IPS-18a (cell line): ENCODE data around the gene MRPL9.
A peak's percentile ranks its signal among the peaks of the same experiment; 100 is the strongest.
"Not testable (repeated sequence)": the region's sequence is repeated elsewhere in the genome, so short reads cannot be mapped to it uniquely, and the experiment has no call there.

Source experiments
- H3K27ac ChIP-seq: one replicate; pipeline ENCODE4 v1.5.1; 2013; ENCODE audit warnings: low read length
- H3K27me3 ChIP-seq: one replicate; pipeline ENCODE4 v1.6.1; 2013; ENCODE audit warnings: mild to moderate bottlenecking, low read length; ENCODE audit not compliant: control insufficient read depth, insufficient read depth
- H3K36me3 ChIP-seq: one replicate; pipeline ENCODE4 v1.6.1; 2013; ENCODE audit warnings: low read depth, low read length; ENCODE audit not compliant: control insufficient read depth
- H3K4me1 ChIP-seq: one replicate; pipeline ENCODE4 v1.6.1; 2013; ENCODE audit warnings: low read depth, low read length; ENCODE audit not compliant: control insufficient read depth
- H3K4me3 ChIP-seq: one replicate; pipeline ENCODE4 v1.5.1; 2013; ENCODE audit warnings: low read length
- H3K9ac ChIP-seq: one replicate; pipeline ENCODE4 v1.6.1; 2013; ENCODE audit warnings: mild to moderate bottlenecking, low read length, moderate library complexity
- H3K9me3 ChIP-seq: one replicate; pipeline ENCODE4 v1.6.1; 2013; ENCODE audit warnings: low read depth, low read length; ENCODE audit not compliant: control insufficient read depth

Gene MRPL9

GRCh38 chr1:151801846-151802245 lies 38.5 kb upstream of the MRPL9 start:
- H3K4me3 ChIP-seq, result no peak overlapping the region
- no peaks in the 10 kb centered on the region for H3K36me3 ChIP-seq
- no peak overlapping the region for H3K9ac ChIP-seq
- H3K4me1 ChIP-seq, result no peaks in the 10 kb centered on the region
- H3K9me3 ChIP-seq, result no peaks in the 10 kb centered on the region
- H3K27ac ChIP-seq, result no peak overlapping the region
- no peaks in the 10 kb centered on the region for H3K27me3 ChIP-seq

- H3K4me1 ChIP-seq, result no peaks in the 10 kb centered on the region
- no peak overlapping the region for H3K4me3 ChIP-seq
- H3K9ac ChIP-seq, result no peak overlapping the region
- no peaks in the 10 kb centered on the region for H3K27me3 ChIP-seq
- H3K9me3 ChIP-seq, result no peaks in the 10 kb centered on the region
- H3K36me3 ChIP-seq, result no peaks in the 10 kb centered on the region
- no peak overlapping the region for H3K27ac ChIP-seq
Measured at GRCh38 chr1:151801310-151801820, 38.1 kb upstream of the MRPL9 start.

- Histone ChIP-seq H3K27me3 (no peaks in the 10 kb centered on the region), H3K4me1 (no peaks in the 10 kb centered on the region), H3K36me3 (no peaks in the 10 kb centered on the region), H3K27ac (no peak overlapping the region), H3K9me3 (no peaks in the 10 kb centered on the region), H3K9ac (no peak overlapping the region), H3K4me3 (no peak overlapping the region)
Measured at GRCh38 chr1:151800830-151801229, 37.5 kb upstream of the MRPL9 start.

DNA sequence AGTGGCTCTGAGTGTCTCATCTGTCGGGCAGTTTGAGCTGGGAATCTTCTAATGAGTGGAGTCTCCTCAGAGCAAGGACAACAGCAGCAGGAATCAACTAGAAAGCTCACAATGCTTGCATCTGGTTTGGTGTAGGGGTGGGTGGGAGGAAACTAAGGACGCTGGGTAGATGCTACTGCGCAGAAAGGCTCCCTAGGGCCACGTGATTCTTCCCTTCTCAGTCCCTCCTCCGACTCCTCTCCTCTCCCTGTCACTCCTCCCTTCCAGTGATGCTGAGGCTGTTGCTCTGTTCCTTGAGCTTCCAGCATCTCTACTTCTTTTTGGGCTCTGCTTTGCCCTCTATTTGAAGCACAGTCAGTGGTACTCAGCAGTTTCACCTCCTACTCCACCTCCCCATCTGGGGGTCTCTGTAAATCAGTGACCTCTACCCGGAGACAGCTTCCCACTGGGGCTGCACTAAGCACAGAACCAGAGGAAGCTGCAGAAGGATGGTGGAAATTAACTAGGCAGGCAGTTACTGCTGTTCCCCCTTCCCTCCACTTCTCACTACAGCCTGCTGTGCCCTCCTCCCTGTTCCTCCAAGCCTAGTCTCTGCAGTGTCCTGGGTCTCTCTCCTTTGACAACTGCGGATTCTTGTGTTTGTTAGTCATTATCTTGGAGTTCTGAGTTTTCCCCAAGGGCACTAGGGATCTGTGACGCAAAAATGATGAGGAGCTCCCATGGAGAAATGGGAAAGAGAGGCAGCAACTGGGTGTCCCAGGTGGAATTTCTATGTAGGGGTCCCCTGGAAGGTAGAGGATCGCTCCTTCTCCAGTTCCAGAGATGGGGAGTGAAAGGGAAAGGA lies 36.1 kb upstream of the MRPL9 start:
- no peaks in the 10 kb centered on the region for H3K9me3 ChIP-seq
- no peak overlapping the region for H3K9ac ChIP-seq
- no peaks in the 10 kb centered on the region for H3K36me3 ChIP-seq
- no peaks in the 10 kb centered on the region for H3K4me1 ChIP-seq
- no peaks in the 10 kb centered on the region for H3K27me3 ChIP-seq
- H3K27ac ChIP-seq, result no peak overlapping the region
- H3K4me3 ChIP-seq, result no peak overlapping the region

- Histone ChIP-seq H3K27ac (no peak overlapping the region), H3K36me3 (no peaks in the 10 kb centered on the region), H3K9ac (no peak overlapping the region), H3K27me3 (no peaks in the 10 kb centered on the region), H3K9me3 (no peaks in the 10 kb centered on the region), H3K4me1 (no peaks in the 10 kb centered on the region), H3K4me3 (no peak overlapping the region)
Measured at GRCh38 chr1:151798571-151798970, 35.3 kb upstream of the MRPL9 start.

DNA sequence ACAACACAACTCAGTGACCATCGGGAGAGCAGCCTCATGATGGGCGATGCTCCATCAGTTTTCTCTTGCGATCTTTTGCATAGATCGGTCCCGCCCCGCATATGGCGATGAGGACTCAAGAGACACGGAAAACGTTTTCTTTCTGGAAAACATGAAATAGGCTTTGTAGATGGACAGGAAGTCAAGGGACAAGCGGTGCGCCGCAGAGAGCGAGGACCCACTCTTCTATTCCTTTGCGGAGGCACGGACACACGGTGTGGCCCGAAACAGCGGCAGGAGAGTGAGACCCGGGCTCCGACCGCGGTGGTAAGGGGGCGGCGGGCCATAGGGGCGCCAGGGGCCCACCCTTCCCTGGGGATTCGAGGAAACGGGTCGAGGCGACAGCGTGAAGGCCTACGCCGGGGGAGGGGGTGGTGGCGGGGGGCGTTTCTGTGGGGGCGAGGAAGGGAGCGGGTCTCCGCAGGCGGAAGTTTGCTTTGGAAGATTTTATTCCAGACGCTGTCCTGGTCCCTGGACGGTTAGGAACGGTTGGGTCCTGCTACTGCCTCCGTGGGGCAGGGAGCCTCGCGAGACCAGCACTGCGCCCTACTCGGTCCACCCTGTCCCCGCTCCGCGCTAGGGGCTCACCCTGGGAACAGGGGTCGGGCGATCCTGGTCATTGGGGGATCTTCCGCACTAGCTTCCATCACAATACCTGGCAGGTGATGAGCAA lies 27.8 kb upstream of the MRPL9 start:
- H3K4me1 ChIP-seq, result peaks cover 8% of the 10 kb centered on the region
- no peak overlapping the region for H3K27ac ChIP-seq
- no peaks in the 10 kb centered on the region for H3K36me3 ChIP-seq
- no peaks in the 10 kb centered on the region for H3K9me3 ChIP-seq
- H3K4me3 ChIP-seq, result peak overlapping the region; percentile 98
- H3K27me3 ChIP-seq, result no peaks in the 10 kb centered on the region
- peak overlapping the region; percentile 41 for H3K9ac ChIP-seq

- Histone ChIP-seq H3K27ac (peak within 1 kb of the TSS; percentile 11), H3K9ac (peak within 1 kb of the TSS; percentile 51), H3K4me3 (peak within 1 kb of the TSS; percentile 98), H3K27me3 (no peaks in the 10 kb centered on the region), H3K36me3 (no peaks in the 10 kb centered on the region), H3K4me1 (peaks cover 8% of the 10 kb centered on the region), H3K9me3 (no peaks in the 10 kb centered on the region)
Measured at GRCh38 chr1:151790071-151790939, 27.0 kb upstream of the MRPL9 start, which contains the start of gene TDRKH. TSS of gene TDRKH (minus strand) at chr1:151790500. CDS start at chr1:151783022, 7,478 bp downstream.

DNA sequence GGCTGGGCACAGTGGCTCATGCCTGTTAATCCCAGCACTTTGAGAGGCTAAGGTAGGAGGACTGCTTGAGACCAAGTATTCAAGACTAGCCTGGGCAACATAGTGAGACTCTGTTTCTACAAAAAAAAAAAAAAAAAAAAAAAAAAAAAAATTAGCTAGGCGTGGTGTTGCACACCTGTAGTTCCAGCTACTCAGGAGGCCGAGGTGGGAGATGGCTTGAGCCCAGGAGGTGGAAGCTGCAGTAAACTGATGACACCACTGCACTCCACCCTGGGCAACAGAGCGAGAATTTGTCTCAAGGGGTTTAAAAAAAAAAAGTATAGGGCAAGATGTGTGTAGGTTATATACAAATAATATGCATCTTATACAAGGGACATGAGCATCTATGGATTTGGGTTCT lies 24.4 kb upstream of the MRPL9 start:
- Histone ChIP-seq H3K9me3 (no peaks in the 10 kb centered on the region), H3K4me3 (no peak overlapping the region), H3K36me3 (no peaks in the 10 kb centered on the region), H3K27me3 (no peaks in the 10 kb centered on the region), H3K4me1 (peaks cover 8% of the 10 kb centered on the region), H3K9ac (no peak overlapping the region), H3K27ac (no peak overlapping the region)

DNA sequence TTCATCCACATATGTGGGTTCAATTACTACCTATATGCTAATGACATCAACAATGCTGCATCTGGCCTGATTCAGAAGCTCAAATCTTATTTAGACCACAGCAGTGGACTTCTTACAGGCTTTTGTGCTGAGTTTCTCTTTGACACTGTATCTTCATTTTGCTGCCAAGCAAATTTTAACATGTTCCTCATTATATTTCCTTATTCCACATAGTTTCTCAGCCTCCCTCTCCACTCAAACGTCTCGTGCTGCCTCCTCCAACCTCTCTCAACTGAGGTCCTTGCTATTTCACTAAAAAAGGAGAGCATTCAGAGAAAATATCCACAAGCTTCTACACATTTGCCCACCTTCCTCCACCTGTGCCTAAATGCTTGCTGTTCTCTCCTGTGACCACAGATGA lies 20.5 kb upstream of the MRPL9 start:
- Histone ChIP-seq H3K27ac (no peak overlapping the region), H3K4me3 (no peak overlapping the region), H3K27me3 (no peaks in the 10 kb centered on the region), H3K36me3 (peaks cover 8% of the 10 kb centered on the region), H3K9ac (no peak overlapping the region), H3K9me3 (no peaks in the 10 kb centered on the region), H3K4me1 (no peaks in the 10 kb centered on the region)

DNA sequence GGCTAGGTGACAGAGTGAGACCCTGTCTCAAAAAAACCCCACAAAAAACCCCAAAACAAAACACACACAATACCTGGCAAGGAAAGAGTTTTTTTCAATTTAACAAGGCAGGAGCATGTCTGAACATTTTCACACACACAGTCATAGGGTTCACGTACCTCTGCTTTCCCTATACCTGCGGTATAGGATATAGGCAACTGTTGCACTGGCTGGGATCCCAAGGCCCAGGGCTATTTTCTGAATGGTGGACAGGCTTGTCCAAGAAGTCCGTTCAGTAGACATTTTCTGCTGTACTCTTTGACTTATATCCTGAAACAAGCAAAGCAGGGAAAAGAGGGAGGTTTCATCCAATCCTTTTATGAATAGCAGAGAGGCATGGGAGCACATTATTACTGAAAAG lies 19.4 kb upstream of the MRPL9 start:
- no peaks in the 10 kb centered on the region for H3K4me1 ChIP-seq
- no peak overlapping the region for H3K9ac ChIP-seq
- H3K27ac ChIP-seq, result no peak overlapping the region
- H3K36me3 ChIP-seq, result peaks cover 13% of the 10 kb centered on the region
- no peaks in the 10 kb centered on the region for H3K9me3 ChIP-seq
- no peaks in the 10 kb centered on the region for H3K27me3 ChIP-seq
- no peak overlapping the region for H3K4me3 ChIP-seq

DNA sequence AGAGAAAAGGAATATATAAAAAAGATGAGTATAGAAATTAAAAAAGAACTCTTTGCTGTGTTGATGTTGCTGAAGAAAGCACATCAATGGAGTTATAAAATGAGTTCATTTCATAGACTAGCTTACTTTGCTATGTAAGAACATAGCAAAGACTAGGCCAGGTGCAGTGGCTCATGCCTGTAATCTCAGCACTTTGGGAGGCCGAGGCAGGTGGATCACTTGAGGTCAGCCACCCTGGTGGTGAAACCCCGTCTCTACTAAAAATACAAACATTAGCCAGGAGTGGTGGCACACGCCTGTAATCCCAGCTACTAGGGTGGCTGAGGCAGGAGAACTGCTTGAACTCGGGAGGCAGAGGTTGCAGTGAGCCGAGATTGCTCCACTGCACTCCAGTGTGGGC lies 18.7 kb upstream of the MRPL9 start:
- H3K4me1 ChIP-seq, H3K9ac ChIP-seq, H3K9me3 ChIP-seq, H3K27me3 ChIP-seq, H3K27ac ChIP-seq, H3K4me3 ChIP-seq: not testable (repeated sequence)
- peaks cover 13% of the 10 kb centered on the region for H3K36me3 ChIP-seq
